HUDEP-2 (cell line): Measurements from ENCODE around the gene NSD2.
A peak's percentile ranks its signal among the peaks of the same experiment; 100 is the strongest.

Experiments used
- DNase-seq, 76 experiments: peaks; one replicate each; lab custom pipeline; 2025; ENCODE audit not compliant: unreplicated experiment in 76 of 76; lab: John Stamatoyannopoulos, UW

Gene NSD2

DNA sequence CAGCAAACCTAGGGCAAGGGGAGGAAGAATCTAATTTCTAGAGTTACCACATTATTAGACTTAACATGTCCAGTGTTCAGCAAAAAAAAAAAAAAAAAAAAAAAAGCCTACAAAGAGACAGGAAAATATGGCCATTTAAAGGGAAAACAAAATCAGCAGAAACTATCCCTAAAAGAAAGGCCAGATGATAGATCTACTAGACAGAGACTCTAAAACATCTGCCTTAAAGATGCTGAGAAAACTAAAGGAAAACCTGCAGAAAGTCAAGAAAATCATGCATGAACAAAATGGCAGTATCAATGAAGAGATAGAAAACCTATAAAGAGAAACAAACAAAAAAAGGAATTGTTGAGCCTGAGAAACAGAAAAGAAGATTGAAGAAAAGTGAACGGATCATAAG, 93.8 kb downstream of the NSD2 start:
- no peak for DNase-seq

DNA sequence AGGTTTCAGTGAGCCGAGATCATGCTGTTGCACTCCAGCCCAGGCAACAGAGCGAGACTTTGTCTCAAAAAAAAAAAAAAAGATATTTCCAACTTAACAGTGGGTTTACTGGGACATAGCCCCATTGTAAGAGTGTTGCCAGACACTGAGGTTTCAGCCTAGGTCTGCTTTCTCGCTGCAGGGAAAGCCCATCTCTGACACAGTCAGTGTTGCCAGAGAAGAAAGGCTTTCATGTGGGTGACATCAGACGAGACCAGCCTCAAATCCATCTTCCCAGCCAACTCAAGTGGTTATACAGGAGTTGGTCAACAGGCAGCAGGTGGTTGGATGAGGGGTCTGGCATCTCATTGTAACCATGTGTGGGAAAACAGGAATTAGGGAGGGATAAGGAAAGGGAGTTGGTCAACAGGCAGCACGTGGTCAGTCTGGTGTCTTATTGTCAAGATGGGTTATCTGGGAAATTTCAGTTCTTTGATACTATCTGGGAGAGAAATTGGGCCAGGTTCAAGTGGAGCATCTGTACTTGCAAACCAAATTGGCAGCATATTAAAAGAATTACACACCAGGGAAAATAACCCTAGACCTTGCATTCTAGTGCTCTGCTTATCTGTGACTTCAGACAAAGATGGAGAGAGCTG, 96.4 kb downstream of the NSD2 start:
- no peak for DNase-seq

DNA sequence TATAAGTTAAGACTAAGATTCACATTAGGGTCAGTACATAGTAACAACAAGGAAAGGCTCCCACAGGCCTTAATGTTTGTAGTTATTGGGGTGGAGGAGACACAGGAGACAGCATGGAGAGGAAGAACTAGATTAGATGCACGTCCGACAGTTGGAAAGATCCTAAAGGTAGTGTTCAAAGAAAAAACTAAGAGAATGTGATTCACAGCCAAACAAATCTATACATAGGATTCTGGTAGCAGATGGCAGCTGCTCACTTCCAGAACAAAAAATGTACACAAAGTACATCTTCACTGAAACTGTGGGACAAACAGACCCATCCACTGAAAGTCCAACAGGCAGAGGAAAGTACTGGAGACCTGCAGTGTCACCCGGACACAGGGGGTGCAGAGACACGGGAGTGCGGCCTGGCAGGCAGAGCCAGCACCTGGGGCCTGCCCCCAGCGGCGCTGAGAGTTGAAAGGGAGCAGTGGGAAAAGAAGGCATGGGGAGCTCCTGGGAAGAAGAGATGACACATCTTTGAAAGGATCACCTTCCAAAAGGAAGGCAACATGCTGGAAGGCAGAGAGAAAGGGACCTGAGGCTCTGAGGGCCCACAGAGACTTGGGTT, 97.6 kb downstream of the NSD2 start:
- no peak for DNase-seq

DNA sequence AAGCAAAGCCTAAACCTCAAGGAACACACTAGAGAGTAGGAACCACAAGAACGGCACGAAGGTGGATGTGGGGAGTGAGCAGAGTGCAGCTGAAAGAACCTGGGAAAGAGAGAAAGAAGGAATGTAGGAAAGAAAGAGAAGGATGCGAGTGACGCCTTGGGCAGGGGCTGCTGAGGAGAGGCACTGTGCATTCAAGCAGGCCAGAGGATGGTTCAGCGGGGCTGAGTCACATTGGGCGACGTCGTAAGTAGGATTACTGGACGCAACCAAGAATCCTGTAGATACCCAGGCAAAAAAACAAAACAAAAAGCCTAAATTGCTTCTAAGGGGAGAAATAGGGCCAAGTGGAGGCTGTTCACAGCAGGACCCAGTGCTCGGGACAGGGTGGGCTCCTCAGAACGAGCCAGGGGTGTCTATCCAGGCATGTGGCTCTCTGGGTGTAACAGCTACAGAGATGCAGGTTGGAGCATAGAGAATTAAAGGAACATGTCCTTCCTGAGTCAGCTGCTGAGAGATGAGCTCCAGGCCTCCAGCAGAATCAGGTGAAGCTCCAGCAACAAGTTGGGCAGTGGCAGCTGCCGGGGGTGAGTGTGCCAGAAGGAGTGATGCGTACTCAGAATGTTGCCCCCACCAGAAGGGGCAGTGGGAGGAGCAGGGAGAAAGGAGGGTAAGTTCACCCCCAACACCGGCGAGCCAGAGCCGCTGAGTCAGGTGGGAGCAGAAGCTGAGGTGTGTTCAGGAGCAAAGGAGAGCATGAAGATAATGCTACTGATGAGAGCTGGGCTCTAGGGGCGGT, 98.9 kb downstream of the NSD2 start:
- no peak for DNase-seq

DNA sequence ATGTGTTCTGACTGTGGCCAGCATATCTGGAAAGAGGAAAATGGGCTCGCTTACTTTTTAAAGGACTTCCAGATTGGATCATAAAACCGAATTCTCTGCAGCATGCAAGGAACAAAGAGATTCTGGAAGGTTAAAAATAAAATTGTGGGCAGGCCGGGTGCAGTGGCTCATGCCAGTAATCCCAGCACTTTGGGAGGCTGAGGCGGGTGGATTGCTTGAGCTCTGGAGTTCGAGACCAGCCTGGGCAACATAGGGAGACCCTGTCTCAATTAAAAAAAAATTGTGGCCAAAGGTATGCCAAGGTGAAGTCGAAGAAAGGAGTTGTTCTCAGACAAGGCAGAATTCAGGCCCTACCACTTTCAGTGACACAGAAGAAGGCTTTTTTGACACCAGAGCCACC, 99.7 kb downstream of the NSD2 start:
- no peak for DNase-seq

DNA sequence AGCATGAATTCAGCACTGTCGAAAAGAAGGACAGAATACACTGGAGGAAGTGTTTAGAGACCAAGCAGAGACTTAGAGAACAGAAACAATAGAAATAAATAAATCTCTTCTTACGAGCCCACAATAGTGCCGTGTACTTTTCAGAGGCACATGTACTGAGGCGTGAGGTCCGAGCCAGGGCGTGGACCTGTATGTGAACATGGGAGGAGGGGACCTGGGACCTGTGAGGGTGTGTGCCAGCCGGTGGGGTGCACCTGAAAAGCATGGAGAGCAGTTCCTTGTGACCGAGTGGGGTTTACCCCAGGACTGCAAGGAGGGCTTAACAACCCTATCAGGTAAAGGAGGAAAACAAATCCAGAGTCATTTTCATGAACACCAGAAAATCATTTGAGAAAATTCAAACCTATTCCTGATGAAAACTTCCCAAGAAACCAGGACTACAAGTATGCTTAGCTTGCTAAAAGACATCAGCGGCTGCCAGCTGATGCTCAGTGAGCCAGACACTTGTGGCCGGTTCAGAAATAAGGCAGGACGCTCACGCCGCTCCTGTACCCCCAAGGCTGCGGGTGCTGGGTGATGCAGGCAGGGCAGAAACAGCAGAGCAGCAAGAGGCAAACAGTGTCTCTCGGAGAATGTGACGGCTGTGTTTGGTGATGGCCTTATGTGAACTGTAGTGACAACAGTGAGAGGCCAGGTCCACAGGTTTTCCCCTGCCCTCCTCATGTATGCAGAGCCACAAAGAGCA, 100.4 kb downstream of the NSD2 start:
- no peak for DNase-seq

DNA sequence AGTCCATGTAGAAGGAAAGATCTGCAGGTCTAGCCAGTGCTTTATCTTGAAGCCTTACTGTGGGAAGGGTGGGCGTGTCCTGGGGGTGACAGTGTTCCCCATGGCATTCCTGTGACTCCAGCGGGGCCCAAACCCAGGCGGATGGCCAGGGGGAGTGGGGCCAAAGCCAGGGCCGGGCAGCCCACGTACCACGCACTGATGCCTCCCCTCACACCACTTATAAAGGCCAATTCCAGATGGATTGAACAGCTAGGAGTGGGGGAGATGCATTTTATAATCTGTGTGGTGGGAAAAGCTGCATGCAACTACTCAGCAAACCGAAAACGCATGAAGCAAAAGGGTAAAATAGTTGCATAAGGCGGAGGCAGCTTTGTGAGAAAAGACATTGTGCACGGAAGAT, 101.2 kb downstream of the NSD2 start:
- DNase-seq: no peak

DNA sequence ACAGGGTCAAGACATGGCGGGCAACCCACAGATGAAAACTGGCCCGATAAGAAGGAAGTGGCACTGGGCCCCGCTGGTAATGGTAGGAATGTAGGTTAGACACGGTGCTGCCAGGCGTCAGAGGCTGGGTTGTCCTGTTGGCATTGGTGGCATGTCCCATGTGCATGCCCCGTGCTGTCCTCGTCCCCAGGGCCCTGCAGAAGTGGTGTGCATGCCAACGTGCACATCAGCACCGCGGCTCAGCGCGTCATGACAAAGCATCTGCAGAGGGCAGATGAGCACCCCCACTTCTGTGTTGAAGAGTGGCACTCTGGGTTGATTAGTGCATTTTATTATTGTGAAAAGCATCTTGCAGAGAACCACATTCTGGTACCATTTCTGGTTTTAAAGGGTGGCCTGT, 102.0 kb downstream of the NSD2 start:
- DNase-seq: no peak

DNA sequence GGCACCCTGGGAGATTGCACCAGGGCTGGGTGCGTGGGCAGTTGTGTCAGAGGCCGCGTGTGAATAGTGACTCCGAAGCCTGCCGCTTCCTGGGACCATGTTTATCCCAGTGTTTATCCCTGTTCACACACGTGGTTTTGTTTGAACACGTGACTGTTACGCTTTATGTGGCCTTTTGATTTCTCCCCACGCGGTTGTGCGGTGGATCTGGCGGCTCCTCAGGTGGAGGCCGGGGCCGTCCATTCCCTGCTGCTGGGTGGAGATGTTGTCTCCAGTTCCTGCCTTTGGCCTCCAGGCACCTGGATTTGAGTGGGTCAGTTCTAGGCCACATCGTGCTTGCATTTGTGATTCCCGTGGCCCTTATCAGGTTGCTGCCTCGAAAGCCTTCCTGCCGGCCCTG, 102.5 kb downstream of the NSD2 start:
- DNase-seq: no peak

DNA sequence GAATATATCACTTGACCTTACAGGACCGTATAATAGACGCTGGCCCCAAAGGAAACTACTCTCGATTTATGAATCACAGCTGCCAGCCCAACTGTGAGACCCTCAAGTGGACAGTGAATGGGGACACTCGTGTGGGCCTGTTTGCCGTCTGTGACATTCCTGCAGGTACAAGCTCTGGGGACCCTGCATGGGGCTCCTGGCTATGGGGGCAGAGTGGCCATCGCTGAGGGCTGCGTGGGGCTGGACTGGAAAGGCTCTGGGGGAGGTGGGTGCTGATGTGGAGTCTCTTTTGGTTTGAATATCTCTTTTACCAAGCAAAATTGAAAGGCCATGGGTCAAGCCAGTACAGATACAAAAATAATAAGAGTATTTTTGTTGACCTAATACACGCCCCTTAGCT, 103.6 kb downstream of the NSD2 start:
- no peak for DNase-seq

DNA sequence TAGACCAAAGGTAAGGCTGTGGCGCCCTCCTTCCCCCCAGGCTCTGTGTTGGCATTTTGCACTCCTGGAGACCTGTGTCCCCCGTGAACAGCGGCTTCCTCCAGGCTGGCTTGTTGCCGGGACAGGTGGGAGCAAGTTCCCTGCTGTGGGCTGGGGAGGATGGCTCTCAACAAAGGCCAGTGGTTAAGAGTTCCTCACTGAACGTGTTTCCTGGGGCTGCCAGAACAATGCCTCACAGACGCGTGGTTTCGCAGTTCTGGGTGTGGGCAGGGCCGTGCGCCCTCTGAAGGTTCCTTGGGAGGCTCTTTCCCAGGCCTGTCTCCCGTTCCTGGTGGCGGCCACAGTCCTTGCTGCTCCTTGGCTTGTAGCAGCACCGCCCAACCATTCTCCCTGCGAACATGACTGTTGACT, 104.2 kb downstream of the NSD2 start:
- DNase-seq: no peak

DNA sequence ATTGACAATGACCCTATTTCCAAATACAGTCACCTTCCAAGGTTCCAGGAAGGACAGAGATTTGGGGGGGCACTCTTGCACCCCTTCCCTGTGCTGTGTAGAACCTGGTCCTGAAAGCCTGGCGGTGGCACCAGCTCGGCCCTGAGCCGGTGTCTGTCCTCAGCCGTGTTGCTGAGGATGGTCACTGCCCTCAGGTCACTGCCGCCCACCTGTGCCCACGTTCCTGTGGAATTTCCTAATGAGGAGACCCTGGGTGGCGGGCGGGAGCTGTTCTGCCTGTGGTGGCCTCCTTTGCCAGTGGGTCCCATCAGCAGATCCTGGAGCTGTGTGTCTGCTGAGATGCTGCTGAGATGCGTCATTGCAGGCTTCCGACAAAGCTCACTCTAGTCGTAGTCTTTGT, 104.7 kb downstream of the NSD2 start:
- DNase-seq: no peak

DNA sequence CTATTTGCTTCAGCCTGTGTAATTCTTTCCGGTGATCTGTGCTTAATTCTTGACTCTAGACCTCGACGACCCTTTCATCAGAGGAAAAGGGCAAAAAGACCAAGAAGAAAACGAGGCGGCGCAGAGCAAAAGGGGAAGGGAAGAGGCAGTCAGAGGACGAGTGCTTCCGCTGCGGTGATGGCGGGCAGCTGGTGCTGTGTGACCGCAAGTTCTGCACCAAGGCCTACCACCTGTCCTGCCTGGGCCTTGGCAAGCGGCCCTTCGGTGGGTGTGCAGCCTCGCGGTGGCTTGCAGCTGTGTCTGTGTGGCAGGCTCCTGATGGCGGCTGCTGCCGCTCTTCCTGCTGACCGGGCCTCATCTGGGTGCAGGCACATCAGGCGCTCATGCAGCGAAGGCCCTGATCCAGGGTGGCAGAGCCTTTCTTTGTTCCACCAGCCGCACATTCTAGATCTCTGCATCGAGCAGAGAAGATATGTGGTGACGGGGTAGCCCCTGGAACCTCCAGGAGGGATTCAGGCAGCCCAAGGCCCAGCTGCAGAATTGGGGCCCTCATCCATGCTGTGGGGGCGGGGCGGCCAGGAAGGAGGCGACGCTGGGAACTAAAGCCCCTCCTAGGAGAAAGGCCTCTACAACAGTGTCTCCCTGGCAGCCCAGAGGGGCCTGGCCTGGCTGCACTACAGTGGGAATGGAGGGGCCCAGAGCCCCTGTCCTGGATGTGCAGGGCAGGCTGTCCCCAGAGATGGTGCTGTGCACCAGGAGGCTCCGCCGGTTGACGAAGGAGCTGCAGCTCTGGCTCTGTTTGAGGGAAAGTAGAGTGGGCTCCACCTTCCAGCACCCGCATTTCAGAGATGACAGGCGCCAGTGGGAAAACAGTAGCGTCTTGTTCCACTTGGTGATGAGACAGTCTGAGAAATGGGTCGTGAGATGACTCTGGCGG, 105.5 kb downstream of the NSD2 start:
- DNase-seq: no peak

DNA sequence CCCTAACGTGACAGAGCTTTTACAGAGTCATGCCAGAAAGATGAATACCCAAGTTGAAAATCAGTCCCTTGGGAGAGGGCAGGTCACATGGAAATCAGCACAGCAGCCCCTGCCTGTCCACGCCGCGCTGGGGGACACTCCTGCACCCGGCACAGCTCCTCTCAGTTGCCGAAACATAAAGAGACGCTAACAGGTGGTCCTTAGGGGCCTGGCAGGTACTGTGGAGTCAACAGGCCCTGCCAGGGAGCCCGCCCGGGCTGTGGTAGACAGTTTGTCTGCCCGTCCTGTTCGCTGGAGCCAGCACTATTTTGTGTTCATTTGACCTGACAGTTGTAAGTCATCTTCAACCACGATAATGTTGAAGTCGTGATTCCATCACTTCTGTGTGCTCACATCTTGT, 107.0 kb downstream of the NSD2 start:
- DNase-seq: no peak

DNA sequence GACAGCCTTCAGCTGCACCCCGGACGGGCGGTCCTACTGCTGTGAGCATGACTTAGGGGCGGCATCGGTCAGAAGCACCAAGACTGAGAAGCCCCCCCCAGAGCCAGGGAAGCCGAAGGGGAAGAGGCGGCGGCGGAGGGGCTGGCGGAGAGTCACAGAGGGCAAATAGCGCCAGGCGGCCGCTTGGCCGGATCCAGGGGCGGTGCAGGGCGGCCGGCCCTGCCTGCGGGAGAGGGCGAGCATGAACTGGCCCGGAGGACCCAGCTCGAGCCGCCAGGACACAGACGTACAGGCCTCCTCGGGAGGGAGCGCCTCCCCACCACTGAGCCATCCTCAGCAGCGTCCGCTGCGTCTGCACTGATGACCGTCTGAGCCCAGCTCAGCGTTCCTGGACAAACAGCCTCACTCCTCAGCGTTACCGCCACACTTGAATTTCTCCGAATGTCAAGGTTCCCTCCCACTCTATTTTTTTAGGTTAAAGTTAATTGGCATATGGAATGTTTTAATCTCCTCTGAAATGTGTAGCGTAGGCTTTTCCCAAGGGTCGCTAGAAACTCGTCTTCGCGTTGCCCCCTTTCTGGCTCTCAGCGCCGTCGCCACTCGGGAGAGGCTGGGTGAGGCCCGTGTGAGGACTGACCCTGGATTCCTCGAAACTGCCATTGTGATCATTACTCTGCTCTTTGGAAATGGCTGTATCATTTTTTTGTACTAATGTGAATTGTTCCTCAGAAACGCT, 107.7 kb downstream of the NSD2 start:
- no peak for DNase-seq

DNA sequence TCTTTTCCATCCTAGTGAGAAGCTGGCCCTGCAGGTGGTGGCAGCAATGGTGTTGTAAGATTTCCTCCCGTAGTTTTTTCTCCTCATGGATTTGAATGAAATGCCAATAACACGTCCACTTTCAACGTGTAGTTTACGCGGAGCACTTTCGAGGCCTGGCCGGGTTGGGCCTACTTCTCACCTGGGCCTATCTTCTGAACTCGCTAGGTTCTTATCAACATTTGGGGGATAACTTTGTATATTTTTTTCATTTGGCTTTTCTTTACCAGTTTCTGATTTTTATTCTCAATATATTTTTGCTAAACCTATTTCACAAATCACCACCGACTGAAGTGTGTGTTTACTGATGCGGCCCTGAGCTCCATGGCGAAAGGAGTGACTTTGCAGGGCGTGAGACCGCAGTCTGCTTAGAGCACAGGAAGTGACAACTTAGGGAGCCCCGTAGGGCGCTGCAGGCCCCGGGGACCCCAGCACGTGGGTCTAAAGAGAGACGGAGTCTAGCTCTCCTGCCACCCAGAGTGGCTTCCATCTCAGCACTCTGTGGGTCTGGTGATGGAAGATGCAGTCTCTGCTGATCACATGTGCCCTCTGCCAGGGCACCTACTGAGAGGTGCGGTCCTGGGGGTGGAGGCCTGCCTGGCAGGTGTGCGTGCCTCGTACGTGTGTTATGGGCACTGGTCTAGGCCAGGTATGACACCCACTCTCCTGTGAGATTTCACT, 108.4 kb downstream of the NSD2 start:
- DNase-seq: peak in 1 of 76 experiments; percentile 3

DNA sequence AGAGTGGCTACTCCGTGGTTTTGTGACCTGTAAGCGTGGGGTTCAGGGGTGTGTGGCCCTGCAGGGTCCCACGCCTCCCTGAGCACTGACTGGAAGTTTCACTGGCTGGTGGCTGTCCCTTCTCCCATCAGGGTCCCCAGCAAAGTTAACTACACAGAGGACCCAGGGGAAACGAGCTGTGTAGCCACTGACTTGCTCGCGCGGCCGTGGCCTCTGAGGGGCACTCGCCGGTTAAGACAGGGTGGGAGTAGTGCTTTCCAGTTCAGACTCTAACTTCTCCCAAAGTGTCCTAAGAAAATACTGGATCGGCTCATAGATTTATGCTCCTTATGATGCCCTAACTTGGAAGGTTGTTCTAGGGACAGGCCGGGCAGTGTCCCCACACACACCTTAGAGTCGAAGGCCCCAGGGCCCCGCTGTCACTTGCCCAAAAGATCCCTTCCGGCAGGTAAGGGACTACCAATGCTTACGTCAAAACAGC, 109.4 kb downstream of the NSD2 start:
- DNase-seq: no peak

DNA sequence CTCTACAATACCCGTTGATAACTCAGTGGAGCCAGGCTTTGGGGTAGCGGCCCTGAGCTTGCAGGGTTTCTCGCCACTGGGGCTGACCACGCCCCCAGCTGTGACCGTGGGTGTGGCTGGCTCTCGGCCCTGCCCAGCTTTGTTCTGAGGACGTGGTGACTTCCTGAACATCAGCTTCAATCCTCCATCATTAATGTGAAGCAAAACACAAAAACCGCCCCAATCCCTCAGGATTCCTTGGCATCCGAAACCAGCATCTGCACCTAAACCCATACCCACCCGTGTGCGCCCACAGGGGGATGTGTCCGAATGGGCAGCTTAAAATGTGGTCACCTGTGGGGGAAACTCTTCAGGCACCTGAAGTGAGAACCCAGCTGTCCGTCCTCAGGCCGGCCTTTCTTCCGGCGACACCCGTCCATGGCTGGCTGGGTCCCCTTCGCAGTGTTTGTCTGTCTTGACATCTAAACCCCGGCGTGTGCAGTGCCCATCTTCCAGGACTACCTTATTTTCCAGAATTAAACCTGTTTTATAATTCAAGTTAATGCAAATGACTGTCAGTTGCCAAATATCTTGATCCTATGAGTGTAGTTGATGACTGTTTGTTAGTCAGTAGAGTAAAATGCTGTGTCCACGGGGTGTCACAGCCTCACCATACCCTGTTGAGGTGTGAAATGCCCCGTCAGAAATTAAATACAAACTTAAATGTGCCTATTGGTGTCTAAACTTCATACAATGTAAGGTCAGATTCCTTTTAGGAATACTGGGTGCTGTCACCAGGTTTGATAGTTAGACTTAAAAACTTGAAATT, 110.3 kb downstream of the NSD2 start:
- DNase-seq: peak in 41 of 76 experiments; percentile 1 to 47 (median 20)
